COLO668 (cell line): ENCODE measurements around the gene PRC1.

Experiments used
- DNase-seq: peaks from one replicate; lab custom pipeline; 2025; ENCODE audit not compliant: unreplicated experiment; lab: John Stamatoyannopoulos, UW

The PRC1 gene

GRCh38 chr15:90990446-90990845, 3.9 kb downstream of the PRC1 start:
- DNase-seq: no peak

- no peak for DNase-seq
Measured at GRCh38 chr15:90989040-90989768, 5.1 kb downstream of the PRC1 start.

- DNase-seq: no peak
Measured at GRCh38 chr15:90988296-90988695, 6.0 kb downstream of the PRC1 start.

GRCh38 chr15:90987561-90988141, 6.7 kb downstream of the PRC1 start:
- no peak for DNase-seq

- no peak for DNase-seq
Measured at GRCh38 chr15:90986790-90987507, 7.4 kb downstream of the PRC1 start.

- no peak for DNase-seq
Measured at GRCh38 chr15:90982135-90982534, 12.2 kb downstream of the PRC1 start.

- DNase-seq: no peak
Measured at GRCh38 chr15:90981681-90982080, 12.7 kb downstream of the PRC1 start.

GRCh38 chr15:90979582-90979981, 14.8 kb downstream of the PRC1 start:
- no peak for DNase-seq

- DNase-seq: no peak
Measured at GRCh38 chr15:90974216-90974615, 20.1 kb downstream of the PRC1 start.

- DNase-seq: no peak
Measured at GRCh38 chr15:90972133-90972532, 22.2 kb downstream of the PRC1 start.

- no peak for DNase-seq
Measured at GRCh38 chr15:90970274-90970673, 24.1 kb downstream of the PRC1 start.

- DNase-seq: no peak
Measured at GRCh38 chr15:90968434-90968833, 25.9 kb downstream of the PRC1 start.

- no peak for DNase-seq
Measured at GRCh38 chr15:90967206-90967605, 27.1 kb downstream of the PRC1 start.

- DNase-seq: no peak
Measured at GRCh38 chr15:90966262-90966661, 28.1 kb downstream of the PRC1 start.

GRCh38 chr15:90962021-90962420, 32.3 kb downstream of the PRC1 start:
- no peak for DNase-seq

- no peak for DNase-seq
Measured at GRCh38 chr15:90960298-90961091, 33.8 kb downstream of the PRC1 start.

GRCh38 chr15:90959894-90960293, 34.4 kb downstream of the PRC1 start:
- no peak for DNase-seq

GRCh38 chr15:90959028-90959595, 35.2 kb downstream of the PRC1 start:
- DNase-seq: no peak

- DNase-seq: no peak
Measured at GRCh38 chr15:90957791-90958190, 36.5 kb downstream of the PRC1 start.

- DNase-seq: peak; percentile 70
Measured at GRCh38 chr15:90957031-90957790, 37.1 kb downstream of the PRC1 start.
